ENCODE measurements around the gene MCF2L2. TPM values are rescaled to one million over a fixed set of nuclear protein-coding genes. Genes with fewer than 3 reads are reported as not detected.

MCF2L2 gene
- total and polyA plus RNA-seq, 9 of the 15 experiments (the other 6 are each of a cell fraction or from before 2014, with no cell fraction given) = 0.56 to 4.2 (median 3.0) TPM

- ATAC-seq (no peak), FAIRE-seq (no peak), DNase-seq (ENCODE audit: extremely low read depth in 1 of 4, low spot score in 3 of 4) (no peak)
- H3K27ac ChIP-seq (ENCODE audit: extremely low read depth, low read depth, low read length) = no peak overlapping the region
- H3K79me2 ChIP-seq (ENCODE audit: control insufficient read depth, insufficient read depth, low read length) = peaks cover 31% of the 10 kb centered on the region; the same call in 2 of the 3 replicates
- ChIA-PET CTCF (ENCODE audit: low intra/inter-chr PET ratio) (no interaction called here), POLR2A (interaction anchor here (0.6 to 2.3 kb wide), 2 partner anchors 14 to 51 kb away, joined by 4 to 6 read pairs; partner anchors contain the start of gene B3GNT5)
- H3K9ac ChIP-seq (ENCODE audit: insufficient read depth in 1 of 2, low read depth in 2 of 2, low read length in 2 of 2) = no peak overlapping the region
- no peaks in the 10 kb centered on the region for H3K9me1 ChIP-seq (ENCODE audit: control insufficient read depth, insufficient read depth, low read length)
- no peak overlapping the region for H3K4me2 ChIP-seq (ENCODE audit: insufficient read depth, low read length)
- WGBS (ENCODE audit: insufficient coverage, low coverage, missing lambda C conversion rate) = 87% methylated on average over 3 of the region's 5 CpGs
- no peak overlapping the region for H2AFZ ChIP-seq (ENCODE audit: low read depth, low read length)
- no peak for TF ChIP-seq ZNF584 (CRISPR knock-in tag; IDR thresholded peaks at IDR 0.05; ENCODE audit: low read depth)
- in situ Hi-C loops (cut with MboI) (no loop called here), intact Hi-C loops (cut with micrococcal nuclease) (no loop called here)
- peaks cover 0 to 13% of the 10 kb centered on the region in 2 experiments; a peak in 4 of 5 replicates for H3K4me1 ChIP-seq (replicated peaks in 1 of 2; ENCODE audit: control insufficient read depth in 2 of 2, insufficient read depth in 2 of 2, low read length in 2 of 2)
- BruUV-seq (replicated peaks) = no TSS peak
- H3K27me3 ChIP-seq (ENCODE audit: control insufficient read depth in 2 of 2, insufficient read depth in 2 of 2, low read length in 2 of 2) = no peaks in the 10 kb centered on the region
- peaks cover 25% of the 10 kb centered on the region for H3K36me3 ChIP-seq (ENCODE audit: control insufficient read depth, insufficient read depth, low read length)
- H3K9me3 ChIP-seq (replicated peaks; ENCODE audit: control insufficient read depth, insufficient read depth, low read depth, low read length) = no peaks in the 10 kb centered on the region
- H3K4me3 ChIP-seq = no peak overlapping the region
- H4K20me1 ChIP-seq (replicated peaks; ENCODE audit: control insufficient read depth, insufficient read depth, low read length) = no peaks in the 10 kb centered on the region; the same call in 1 of the 2 replicates
These were observed 161.3 kb downstream of the MCF2L2 start for GRCh38 chr3:183267140-183267539.

DNA sequence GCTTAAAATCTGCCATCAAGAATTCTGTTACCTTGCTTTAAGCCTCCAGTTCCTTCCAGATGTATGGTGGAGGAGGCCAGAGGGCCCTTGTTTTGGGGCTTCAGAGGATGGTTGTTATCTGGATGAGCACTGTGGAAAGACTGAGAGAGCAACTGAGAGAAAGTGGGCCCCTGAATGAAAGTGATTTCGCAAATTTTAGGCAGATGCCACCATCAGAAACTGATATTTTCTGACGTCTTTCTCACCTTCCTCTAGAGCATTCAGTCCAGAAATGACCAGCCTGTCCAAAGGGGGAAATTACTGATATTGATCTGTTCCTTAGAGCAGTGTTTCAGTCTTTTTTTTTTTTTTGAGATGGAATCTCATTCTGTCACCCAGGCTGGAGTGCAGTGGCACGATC, 162.0 kb downstream of the MCF2L2 start:
- POLR2A ChIA-PET = interaction anchor here (1.8 to 2.3 kb wide), 2 partner anchors 10 to 14 kb away, joined by 6 to 13 read pairs; partner anchors contain the start of gene B3GNT5
- H3K9ac ChIP-seq (ENCODE audit: insufficient read depth in 1 of 2, low read depth in 2 of 2, low read length in 2 of 2) = no peak overlapping the region
- no peak overlapping the region for H3K4me2 ChIP-seq (ENCODE audit: insufficient read depth, low read length)
- no peak for ATAC-seq
- TF ChIP-seq ZNF408 (CRISPR knock-in tag; IDR thresholded peaks at IDR 0.05; ENCODE audit: low read depth) (no peak), BCL6 (CRISPR knock-in tag; IDR thresholded peaks at IDR 0.05) (no peak), RUNX1 (IDR thresholded peaks at IDR 0.05; ENCODE audit: low read depth) (no peak), PHB (CRISPR knock-in tag; IDR thresholded peaks at IDR 0.05) (no peak), TAF9B (IDR thresholded peaks at IDR 0.05; ENCODE audit: partially characterized antibody) (no peak), FOXA3 (CRISPR knock-in tag; conservative IDR thresholded peaks at IDR 0.05 in 1 of 2, IDR thresholded peaks at IDR 0.05 in 1 of 2) (no peak), TEAD1 (CRISPR knock-in tag; IDR thresholded peaks at IDR 0.05) (no peak), ZNF449 (CRISPR knock-in tag; IDR thresholded peaks at IDR 0.05) (no peak), CTCFL (IDR thresholded peaks at IDR 0.05; ENCODE audit: borderline replicate concordance, insufficient read depth, low read depth, low read length, poor library complexity, severe bottlenecking) (no peak)
- no peaks in the 10 kb centered on the region for H3K9me1 ChIP-seq (ENCODE audit: control insufficient read depth, insufficient read depth, low read length)
- H3K79me2 ChIP-seq (ENCODE audit: control insufficient read depth, insufficient read depth, low read length) = peaks cover 33% of the 10 kb centered on the region; the same call in 2 of the 3 replicates
- CTCF ChIA-PET (ENCODE audit: low intra/inter-chr PET ratio) = no interaction called here
- no peaks in the 10 kb centered on the region for H3K9me3 ChIP-seq (replicated peaks; ENCODE audit: control insufficient read depth, insufficient read depth, low read depth, low read length)
- no peak overlapping the region for H3K27ac ChIP-seq (ENCODE audit: extremely low read depth, low read depth, low read length)
- no peak for DNase-seq (ENCODE audit: extremely low read depth in 1 of 4, low spot score in 3 of 4)
- in situ Hi-C loops (cut with MboI) = no loop called here
- BruUV-seq (replicated peaks) = no TSS peak
- no peaks in the 10 kb centered on the region; the same call in 1 of the 2 replicates for H4K20me1 ChIP-seq (replicated peaks; ENCODE audit: control insufficient read depth, insufficient read depth, low read length)
- FAIRE-seq = no peak
- H3K4me3 ChIP-seq = no peak overlapping the region
- intact Hi-C loops (cut with micrococcal nuclease) = no loop called here
- H3K36me3 ChIP-seq (ENCODE audit: control insufficient read depth, insufficient read depth, low read length) = peaks cover 24% of the 10 kb centered on the region
- H2AFZ ChIP-seq (ENCODE audit: low read depth, low read length) = no peak overlapping the region
- H3K4me1 ChIP-seq (replicated peaks in 1 of 2; ENCODE audit: control insufficient read depth in 2 of 2, insufficient read depth in 2 of 2, low read length in 2 of 2) = peaks cover 0 to 13% of the 10 kb centered on the region in 2 experiments; a peak in 4 of 5 replicates
- H3K27me3 ChIP-seq (ENCODE audit: control insufficient read depth in 2 of 2, insufficient read depth in 2 of 2, low read length in 2 of 2) = no peaks in the 10 kb centered on the region
- 59% methylated on average over 2 of the region's 3 CpGs for WGBS (ENCODE audit: insufficient coverage, low coverage, missing lambda C conversion rate)
